HG02678 (cell line): Measurements from ENCODE around the gene THYN1.

ENCODE experiments used
- ATAC-seq: cut with Tn5 transposase; IDR thresholded peaks from one replicate; pipeline ENCODE4 v1.9.1; 2021; ENCODE audit warnings: mild to moderate bottlenecking, moderate library complexity; ENCODE audit not compliant: unreplicated experiment

THYN1 gene

GRCh38 chr11:134224710-134225664, 28.2 kb downstream of the THYN1 start:
- ATAC-seq, result peak; percentile 18

- ATAC-seq, result peak; percentile 76
These were observed 29.1 kb downstream of the THYN1 start, which contains the start of the genes NCAPD3 and VPS26B for GRCh38 chr11:134223836-134224709. Gene NCAPD3 (minus strand): TSS chr11:134223967. CDS start chr11:134223926, 41 bp downstream. Gene VPS26B (plus strand): TSS chr11:134224671. CDS start chr11:134225123, 452 bp downstream.

GRCh38 chr11:134223121-134223520, 30.0 kb downstream of the THYN1 start:
- no peak for ATAC-seq

GRCh38 chr11:134216816-134217215, 36.3 kb downstream of the THYN1 start:
- no peak for ATAC-seq

- no peak for ATAC-seq
These were observed 37.3 kb downstream of the THYN1 start for GRCh38 chr11:134215836-134216235.

GRCh38 chr11:134207538-134208239, 45.5 kb downstream of the THYN1 start:
- ATAC-seq, result no peak

GRCh38 chr11:134206185-134206584, 47.0 kb downstream of the THYN1 start:
- ATAC-seq, result no peak

GRCh38 chr11:134205729-134206128, 47.4 kb downstream of the THYN1 start:
- no peak for ATAC-seq

GRCh38 chr11:134202661-134203060, 50.5 kb downstream of the THYN1 start:
- ATAC-seq, result no peak

- no peak for ATAC-seq
These were observed 52.5 kb downstream of the THYN1 start for GRCh38 chr11:134200688-134201087.

GRCh38 chr11:134199531-134199930, 53.6 kb downstream of the THYN1 start:
- ATAC-seq, result no peak
